Stomach (tissue), 9 donors: ENCODE results near the gene TSPAN10. TPM values are rescaled to one million over a fixed set of nuclear protein-coding genes. Genes with fewer than 3 reads are reported as not detected.
A peak's percentile ranks its signal among the peaks of the same experiment; 100 is the strongest.

ENCODE experiments used
- DNase-seq, 2 donors: peaks; one replicate each; pipeline versions ENCODE4 v3.0.0 to v3.0.0-alpha.2; 2013 to 2019
- H3K27ac ChIP-seq, 5 donors: fragments of 200-600 bp in 4 of 5; sonication (generic) in 4 of 5; one replicate each; pipeline ENCODE4 v1.5.1; 2013 to 2019; ENCODE audit warnings: mild to moderate bottlenecking in 1 of 5, moderate library complexity in 1 of 5
- H3K27me3 ChIP-seq, 3 donors: fragments of 200-600 bp; sonication (generic); one replicate each; pipeline ENCODE4 v1.5.1; 2017 to 2019; ENCODE audit warnings: mixed run types in 1 of 3
- H3K36me3 ChIP-seq, 4 donors: fragments of 200-600 bp; sonication (generic); 1 replicate in 3 of 4; 2 replicates in 1 of 4; pipeline ENCODE4 v1.5.1; 2016 to 2019
- H3K4me1 ChIP-seq, 4 donors: fragments of 200-600 bp; sonication (generic); one replicate each; pipeline ENCODE4 v1.5.1; 2016 to 2019
- H3K4me3 ChIP-seq, 4 donors: fragments of 200-600 bp; sonication (generic) in 3 of 4; one replicate each; pipeline ENCODE4 v1.5.1; 2016 to 2019; ENCODE audit warnings: mild to moderate bottlenecking in 1 of 4
- H3K9me3 ChIP-seq, 4 donors: fragments of 200-600 bp; sonication (generic); one replicate each; pipeline ENCODE4 v1.5.1; 2016 to 2019
- CTCF ChIP-seq, 7 experiments: fragments of 450-650 bp in 4 of 7; fragments of 200-600 bp in 3 of 7; sonication (generic) in 3 of 7; IDR thresholded peaks; one replicate each; pipeline ENCODE4 v1.5.1; 2016 to 2019; ENCODE audit warnings: antibody characterized with exemption in 7 of 7, control low read depth in 2 of 7, mild to moderate bottlenecking in 1 of 7
- EP300 ChIP-seq: sonication (generic); formaldehyde crosslinking; IDR thresholded peaks from one replicate; pipeline ENCODE4 v1.6.1; 2017; ENCODE audit warnings: antibody characterized with exemption
- POLR2A ChIP-seq, 4 donors: fragments of 450-650 bp; IDR thresholded peaks; one replicate each; pipeline ENCODE4 v1.6.1; 2016; ENCODE audit warnings: antibody characterized with exemption in 4 of 4, control low read depth in 2 of 4, mild to moderate bottlenecking in 1 of 4, moderate library complexity in 1 of 4
- POLR2AphosphoS5 ChIP-seq, 3 donors: sonication (generic); formaldehyde crosslinking; IDR thresholded peaks; one replicate each; pipeline ENCODE4 v1.6.1; 2016; ENCODE audit warnings: antibody characterized with exemption in 3 of 3
- WGBS, 5 donors: extraction: QIAGEN DNeasy Blood & Tissue Kit in 3 of 5; methylation state at CpG; one replicate each; pipeline versions ENCODE4 v1.1.5 to v1.1.7; 2013 to 2018; 5-methylcytosine and 5-hydroxymethylcytosine counted together
- intact Hi-C: fragments of 100-400 bp; cut with DNase I; formaldehyde crosslinking; loops from one replicate; pipeline ENCODE4 v1.15.1; 2023; ENCODE audit warnings: low total_unique reads
- polyA plus RNA-seq, 3 donors: library from polyadenylated mRNA; stranded (reverse); fragments of 200-250 nt; gene quantifications; one replicate each; pipeline ENCODE4 v1.2.3, GENCODE V29; 2013
- total RNA-seq, 5 donors: library from RNA; depleted of rRNA; stranded (reverse); fragments of >200 nt; gene quantifications; one replicate each; pipeline versions ENCODE4 v1.1.0 to v1.2.3, GENCODE V29; 2014 to 2016
- donor health status: healthy with polysubstance abuse.
- donor health status: Bipolar disorder and iron deficiency.
- donor health status: healthy.

TSPAN10 gene
- total and polyA plus RNA-seq, 8 donors = 1.1 to 1.5 (median 1.2) TPM; not detected in 5

GRCh38 chr17:81683584-81684441, 46.8 kb downstream of the TSPAN10 start, which contains the start of the genes ARL16 and HGS:
TSS of gene ARL16 (minus strand) at chr17:81683797. CDS start at chr17:81683753, 44 bp downstream.
TSS of gene HGS (plus strand) at chr17:81684011. CDS start at chr17:81684067, 56 bp downstream.
- Histone ChIP-seq H3K27me3 (no peaks in the 10 kb centered on the region), H3K4me1 (peaks cover 27 to 44% (median 37%) of the 10 kb centered on the region in 4 donors), H3K36me3 (peaks cover 27 to 58% (median 50%) of the 10 kb centered on the region in 4 donors), H3K9me3 (no peaks in the 10 kb centered on the region), H3K4me3 (peak within 1 kb of the TSS; percentile 87 to 100 (median 96)), H3K27ac (peak within 1 kb of the TSS; percentile 83 to 93 (median 87))
- 1% methylated on average over 19 to 112 of the region's 112 CpGs for WGBS, 5 donors
- intact Hi-C loops = no loop called here
- TF ChIP-seq POLR2A (IDR thresholded peaks at IDR 0.05) (peak in 1 of 4 donors; percentile 22), CTCF (IDR thresholded peaks at IDR 0.05) (no peak), POLR2AphosphoS5 (IDR thresholded peaks at IDR 0.05) (peak; percentile 52 to 93 (median 77)), EP300 (no peak)
- peak; percentile 99 to 100 for DNase-seq

GRCh38 chr17:81684442-81684911, 47.5 kb downstream of the TSPAN10 start:
- peaks cover 34 to 65% (median 57%) of the 10 kb centered on the region in 4 donors for H3K36me3 ChIP-seq
- no peaks in the 10 kb centered on the region for H3K9me3 ChIP-seq
- DNase-seq = no peak
- peak overlapping the region; percentile 87 to 100 (median 96) for H3K4me3 ChIP-seq
- peaks cover 27 to 44% (median 37%) of the 10 kb centered on the region in 4 donors for H3K4me1 ChIP-seq
- TF ChIP-seq POLR2A (IDR thresholded peaks at IDR 0.05) (no peak), CTCF (IDR thresholded peaks at IDR 0.05) (no peak), POLR2AphosphoS5 (IDR thresholded peaks at IDR 0.05) (no peak), EP300 (no peak)
- WGBS, 5 donors = 0 to 4% (median 3%) methylated on average over 7 to 16 of the region's 16 CpGs
- intact Hi-C loops = no loop called here
- H3K27me3 ChIP-seq = no peaks in the 10 kb centered on the region
- peak overlapping the region; percentile 83 to 93 (median 87) for H3K27ac ChIP-seq

GRCh38 chr17:81685108-81685507, 48.1 kb downstream of the TSPAN10 start:
- WGBS, 5 donors = 49 to 60% (median 59%) methylated on average over 11 to 12 of the region's 12 CpGs
- no peaks in the 10 kb centered on the region for H3K27me3 ChIP-seq
- H3K9me3 ChIP-seq = no peaks in the 10 kb centered on the region
- H3K27ac ChIP-seq = peak overlapping the region in 4 of 5 donors; percentile 86 to 93 (median 88)
- H3K36me3 ChIP-seq = peaks cover 40 to 67% (median 61%) of the 10 kb centered on the region in 4 donors
- H3K4me1 ChIP-seq = peaks cover 27 to 44% (median 37%) of the 10 kb centered on the region in 4 donors
- H3K4me3 ChIP-seq = peak overlapping the region; percentile 87 to 100 (median 96)
- TF ChIP-seq CTCF (IDR thresholded peaks at IDR 0.05) (no peak), POLR2AphosphoS5 (IDR thresholded peaks at IDR 0.05) (no peak), POLR2A (IDR thresholded peaks at IDR 0.05) (no peak), EP300 (no peak)
- no peak for DNase-seq
- intact Hi-C loops = no loop called here

GRCh38 chr17:81686614-81687013, 49.6 kb downstream of the TSPAN10 start:
- H3K27ac ChIP-seq = no peak overlapping the region
- 88 to 92% (median 90%) methylated on average over 19 to 20 of the region's 20 CpGs for WGBS, 5 donors
- no peak overlapping the region for H3K4me3 ChIP-seq
- no peak for TF ChIP-seq CTCF (IDR thresholded peaks at IDR 0.05)
- TF ChIP-seq POLR2AphosphoS5 (IDR thresholded peaks at IDR 0.05) = no peak
- no peak for TF ChIP-seq POLR2A (IDR thresholded peaks at IDR 0.05)
- no peak for TF ChIP-seq EP300
- H3K9me3 ChIP-seq = no peaks in the 10 kb centered on the region
- H3K27me3 ChIP-seq = no peaks in the 10 kb centered on the region
- DNase-seq = no peak
- H3K4me1 ChIP-seq = peaks cover 27 to 41% (median 37%) of the 10 kb centered on the region in 4 donors
- intact Hi-C loops = no loop called here
- H3K36me3 ChIP-seq = peaks cover 55 to 68% (median 65%) of the 10 kb centered on the region in 4 donors
